ENCODE results near the gene LCOR. TPM values are rescaled to one million over a fixed set of nuclear protein-coding genes. Genes with fewer than 3 reads are reported as not detected.

LCOR gene
- total and polyA plus RNA-seq, 2 of the 13 experiments (the other 11 are each of a cell fraction or from before 2014, with no cell fraction given): 12.4 to 23.7 TPM

GRCh38 chr10:96998329-96998888 is 166.3 kb downstream of the LCOR start (continued):
- TF ChIP-seq ZNF280D (CRISPR knock-in tag; IDR thresholded peaks at IDR 0.05) (no peak), RFXANK (CRISPR knock-in tag; IDR thresholded peaks at IDR 0.05) (no peak), ETV5 (CRISPR knock-in tag; IDR thresholded peaks at IDR 0.05; ENCODE audit: borderline replicate concordance) (peak; percentile 68; the same call in 1 of the 2 replicates), ZNF10 (CRISPR knock-in tag; IDR thresholded peaks at IDR 0.05; ENCODE audit: borderline replicate concordance, low read depth) (no peak), ZSCAN25 (CRISPR knock-in tag; IDR thresholded peaks at IDR 0.05) (no peak), THAP7 (CRISPR knock-in tag; IDR thresholded peaks at IDR 0.05) (no peak), ZNF18 (CRISPR knock-in tag; IDR thresholded peaks at IDR 0.05; ENCODE audit: insufficient replicate concordance) (peak; percentile 46), NFAT5 (CRISPR knock-in tag; IDR thresholded peaks at IDR 0.05) (no peak)
- TF ChIP-seq, protein P1, sequence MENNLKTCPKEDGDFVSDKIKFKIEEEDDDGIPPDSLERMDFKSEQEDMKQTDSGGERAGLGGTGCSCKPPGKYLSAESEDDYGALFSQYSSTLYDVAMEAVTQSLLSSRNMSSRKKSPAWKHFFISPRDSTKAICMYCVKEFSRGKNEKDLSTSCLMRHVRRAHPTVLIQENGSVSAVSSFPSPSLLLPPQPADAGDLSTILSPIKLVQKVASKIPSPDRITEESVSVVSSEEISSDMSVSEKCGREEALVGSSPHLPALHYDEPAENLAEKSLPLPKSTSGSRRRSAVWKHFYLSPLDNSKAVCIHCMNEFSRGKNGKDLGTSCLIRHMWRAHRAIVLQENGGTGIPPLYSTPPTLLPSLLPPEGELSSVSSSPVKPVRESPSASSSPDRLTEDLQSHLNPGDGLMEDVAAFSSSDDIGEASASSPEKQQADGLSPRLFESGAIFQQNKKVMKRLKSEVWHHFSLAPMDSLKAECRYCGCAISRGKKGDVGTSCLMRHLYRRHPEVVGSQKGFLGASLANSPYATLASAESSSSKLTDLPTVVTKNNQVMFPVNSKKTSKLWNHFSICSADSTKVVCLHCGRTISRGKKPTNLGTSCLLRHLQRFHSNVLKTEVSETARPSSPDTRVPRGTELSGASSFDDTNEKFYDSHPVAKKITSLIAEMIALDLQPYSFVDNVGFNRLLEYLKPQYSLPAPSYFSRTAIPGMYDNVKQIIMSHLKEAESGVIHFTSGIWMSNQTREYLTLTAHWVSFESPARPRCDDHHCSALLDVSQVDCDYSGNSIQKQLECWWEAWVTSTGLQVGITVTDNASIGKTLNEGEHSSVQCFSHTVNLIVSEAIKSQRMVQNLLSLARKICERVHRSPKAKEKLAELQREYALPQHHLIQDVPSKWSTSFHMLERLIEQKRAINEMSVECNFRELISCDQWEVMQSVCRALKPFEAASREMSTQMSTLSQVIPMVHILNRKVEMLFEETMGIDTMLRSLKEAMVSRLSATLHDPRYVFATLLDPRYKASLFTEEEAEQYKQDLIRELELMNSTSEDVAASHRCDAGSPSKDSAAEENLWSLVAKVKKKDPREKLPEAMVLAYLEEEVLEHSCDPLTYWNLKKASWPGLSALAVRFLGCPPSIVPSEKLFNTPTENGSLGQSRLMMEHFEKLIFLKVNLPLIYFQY (CRISPR knock-in tag; IDR thresholded peaks at IDR 0.05; ENCODE audit: borderline replicate concordance): no peak
- TF ChIP-seq, protein P2, sequence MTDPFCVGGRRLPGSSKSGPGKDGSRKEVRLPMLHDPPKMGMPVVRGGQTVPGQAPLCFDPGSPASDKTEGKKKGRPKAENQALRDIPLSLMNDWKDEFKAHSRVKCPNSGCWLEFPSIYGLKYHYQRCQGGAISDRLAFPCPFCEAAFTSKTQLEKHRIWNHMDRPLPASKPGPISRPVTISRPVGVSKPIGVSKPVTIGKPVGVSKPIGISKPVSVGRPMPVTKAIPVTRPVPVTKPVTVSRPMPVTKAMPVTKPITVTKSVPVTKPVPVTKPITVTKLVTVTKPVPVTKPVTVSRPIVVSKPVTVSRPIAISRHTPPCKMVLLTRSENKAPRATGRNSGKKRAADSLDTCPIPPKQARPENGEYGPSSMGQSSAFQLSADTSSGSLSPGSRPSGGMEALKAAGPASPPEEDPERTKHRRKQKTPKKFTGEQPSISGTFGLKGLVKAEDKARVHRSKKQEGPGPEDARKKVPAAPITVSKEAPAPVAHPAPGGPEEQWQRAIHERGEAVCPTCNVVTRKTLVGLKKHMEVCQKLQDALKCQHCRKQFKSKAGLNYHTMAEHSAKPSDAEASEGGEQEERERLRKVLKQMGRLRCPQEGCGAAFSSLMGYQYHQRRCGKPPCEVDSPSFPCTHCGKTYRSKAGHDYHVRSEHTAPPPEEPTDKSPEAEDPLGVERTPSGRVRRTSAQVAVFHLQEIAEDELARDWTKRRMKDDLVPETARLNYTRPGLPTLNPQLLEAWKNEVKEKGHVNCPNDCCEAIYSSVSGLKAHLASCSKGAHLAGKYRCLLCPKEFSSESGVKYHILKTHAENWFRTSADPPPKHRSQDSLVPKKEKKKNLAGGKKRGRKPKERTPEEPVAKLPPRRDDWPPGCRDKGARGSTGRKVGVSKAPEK (CRISPR knock-in tag; IDR thresholded peaks at IDR 0.05; ENCODE audit: borderline replicate concordance): no peak
